Stomach smooth muscle (tissue), 2 donors: ENCODE results near the gene RBM17.

Source experiments
- H3K27ac ChIP-seq: one replicate; pipeline ENCODE4 v1.7.0; 2013; ENCODE audit warnings: mild to moderate bottlenecking, low read length, inconsistent platforms
- H3K27me3 ChIP-seq, 2 donors: one replicate each; pipeline ENCODE4 v1.7.0; 2013; ENCODE audit warnings: low read length in 2 of 2; ENCODE audit not compliant: insufficient read depth in 2 of 2, control insufficient read depth in 1 of 2
- H3K36me3 ChIP-seq, 2 donors: one replicate each; pipeline ENCODE4 v1.7.0; 2013; ENCODE audit warnings: low read length in 2 of 2; ENCODE audit not compliant: control insufficient read depth in 2 of 2, insufficient read depth in 2 of 2
- H3K4me1 ChIP-seq: one replicate; pipeline ENCODE4 v1.7.0; 2013; ENCODE audit warnings: low read length; ENCODE audit not compliant: control insufficient read depth, insufficient read depth
- H3K4me3 ChIP-seq, 2 donors: one replicate each; pipeline ENCODE4 v1.7.0; 2013; ENCODE audit warnings: low read length in 2 of 2
- H3K9ac ChIP-seq, 2 donors: one replicate each; pipeline ENCODE4 v1.7.0; 2013; ENCODE audit warnings: low read length in 2 of 2, mild to moderate bottlenecking in 1 of 2
- H3K9me3 ChIP-seq, 2 donors: one replicate each; pipeline ENCODE4 v1.7.0; 2013; ENCODE audit warnings: low read length in 2 of 2; ENCODE audit not compliant: control insufficient read depth in 2 of 2
- donor health status: healthy.
- donor health status: Pancreatic carcinoma.

RBM17 gene

GRCh38 chr10:6128087-6128486 lies 39.3 kb downstream of the RBM17 start:
- Histone ChIP-seq H3K36me3 (no peaks in the 10 kb centered on the region), H3K27me3 (peaks cover 5% of the 10 kb centered on the region in 2 donors), H3K4me1 (peaks cover 10% of the 10 kb centered on the region), H3K9me3 (no peaks in the 10 kb centered on the region), H3K27ac (no peak overlapping the region), H3K4me3 (no peak overlapping the region), H3K9ac (no peak overlapping the region)

GRCh38 chr10:6128591-6129251 lies 39.9 kb downstream of the RBM17 start:
- H3K36me3 ChIP-seq, result no peaks in the 10 kb centered on the region
- H3K4me1 ChIP-seq, result peaks cover 10% of the 10 kb centered on the region
- H3K9me3 ChIP-seq, result no peaks in the 10 kb centered on the region
- no peak overlapping the region for H3K4me3 ChIP-seq
- H3K27ac ChIP-seq, result no peak overlapping the region
- H3K27me3 ChIP-seq, result peaks cover 5% of the 10 kb centered on the region in 2 donors
- peak overlapping the region in 1 of 2 donors; percentile 29 for H3K9ac ChIP-seq

GRCh38 chr10:6130848-6131470 lies 42.1 kb downstream of the RBM17 start:
- H3K9ac ChIP-seq, result no peak overlapping the region
- H3K27me3 ChIP-seq, result peaks cover 5 to 9% of the 10 kb centered on the region in 2 donors
- no peak overlapping the region for H3K27ac ChIP-seq
- no peak overlapping the region for H3K4me3 ChIP-seq
- H3K36me3 ChIP-seq, result no peaks in the 10 kb centered on the region
- peaks cover 3% of the 10 kb centered on the region for H3K4me1 ChIP-seq
- no peaks in the 10 kb centered on the region for H3K9me3 ChIP-seq

DNA sequence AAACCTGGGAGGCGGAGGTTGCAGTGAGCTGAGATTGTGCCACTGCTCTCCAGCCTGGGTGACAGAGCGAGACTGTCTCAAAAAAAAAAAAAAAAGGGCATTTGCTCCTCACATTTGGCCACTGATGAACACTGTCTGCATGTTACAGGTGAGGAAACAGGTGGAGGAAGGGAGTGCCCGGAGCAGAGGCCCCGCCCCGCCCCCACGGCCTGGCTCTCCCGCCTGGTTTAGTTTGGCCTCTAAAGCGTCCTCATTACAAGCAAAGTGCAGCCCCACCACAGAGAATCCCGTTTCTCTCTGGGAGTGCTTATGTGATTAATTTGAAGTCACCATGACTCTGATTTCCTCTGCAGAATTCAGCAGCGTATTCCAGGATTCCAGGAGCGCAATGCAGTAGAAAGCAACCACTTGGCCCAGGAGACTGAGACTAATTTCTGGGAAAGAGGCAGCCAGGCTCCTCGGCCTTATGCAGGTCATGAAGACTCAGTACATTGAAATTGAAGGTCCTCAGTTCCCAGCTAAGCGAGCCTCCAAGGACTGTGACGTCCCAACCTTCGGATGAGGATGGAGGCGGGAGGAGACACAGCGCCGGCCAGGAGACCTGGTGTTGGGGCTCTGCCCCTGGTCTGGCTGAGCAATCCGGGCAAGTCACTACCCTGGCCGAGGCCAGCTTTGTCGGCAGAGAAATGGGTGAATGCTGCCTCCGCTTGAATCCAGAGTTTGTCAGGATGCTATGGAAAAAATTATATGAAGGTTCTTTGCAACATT lies 44.7 kb downstream of the RBM17 start:
- peaks cover 9 to 18% of the 10 kb centered on the region in 2 donors for H3K27me3 ChIP-seq
- H3K4me3 ChIP-seq, result no peak overlapping the region

GRCh38 chr10:6134099-6134823 lies 45.4 kb downstream of the RBM17 start:
- H3K9ac ChIP-seq, result no peak overlapping the region
- no peaks in the 10 kb centered on the region for H3K9me3 ChIP-seq
- no peaks in the 10 kb centered on the region for H3K36me3 ChIP-seq
- H3K27me3 ChIP-seq, result peaks cover 12 to 18% of the 10 kb centered on the region in 2 donors
- no peak overlapping the region for H3K27ac ChIP-seq
- no peak overlapping the region for H3K4me3 ChIP-seq
- H3K4me1 ChIP-seq, result no peaks in the 10 kb centered on the region

More for the DNA sequence above, 44.7 kb downstream of the RBM17 start:
- Histone ChIP-seq H3K9ac (no peak overlapping the region), H3K9me3 (no peaks in the 10 kb centered on the region), H3K4me1 (peaks cover 3% of the 10 kb centered on the region), H3K36me3 (no peaks in the 10 kb centered on the region), H3K27ac (no peak overlapping the region)

GRCh38 chr10:6135039-6135438 lies 46.2 kb downstream of the RBM17 start:
- Histone ChIP-seq H3K4me1 (no peaks in the 10 kb centered on the region), H3K4me3 (no peak overlapping the region), H3K27me3 (peaks cover 15 to 18% of the 10 kb centered on the region in 2 donors), H3K27ac (no peak overlapping the region), H3K9ac (no peak overlapping the region), H3K36me3 (no peaks in the 10 kb centered on the region), H3K9me3 (no peaks in the 10 kb centered on the region)

- Histone ChIP-seq H3K9ac (no peak overlapping the region), H3K36me3 (no peaks in the 10 kb centered on the region), H3K9me3 (no peaks in the 10 kb centered on the region), H3K4me3 (no peak overlapping the region), H3K27ac (no peak overlapping the region), H3K27me3 (peaks cover 15 to 21% of the 10 kb centered on the region in 2 donors), H3K4me1 (no peaks in the 10 kb centered on the region)
Measured at GRCh38 chr10:6135589-6136168, 46.8 kb downstream of the RBM17 start.

- H3K9me3 ChIP-seq, result no peaks in the 10 kb centered on the region
- no peaks in the 10 kb centered on the region for H3K4me1 ChIP-seq
- no peak overlapping the region for H3K9ac ChIP-seq
- H3K27me3 ChIP-seq, result peaks cover 10 to 15% of the 10 kb centered on the region in 2 donors
- no peak overlapping the region for H3K4me3 ChIP-seq
- H3K27ac ChIP-seq, result no peak overlapping the region
- no peaks in the 10 kb centered on the region for H3K36me3 ChIP-seq
Measured at GRCh38 chr10:6136215-6137201, 47.7 kb downstream of the RBM17 start.

GRCh38 chr10:6138456-6138855 lies 49.6 kb downstream of the RBM17 start:
- no peak overlapping the region for H3K27ac ChIP-seq
- H3K4me1 ChIP-seq, result no peaks in the 10 kb centered on the region
- H3K36me3 ChIP-seq, result no peaks in the 10 kb centered on the region
- H3K4me3 ChIP-seq, result no peak overlapping the region
- no peak overlapping the region for H3K9ac ChIP-seq
- H3K9me3 ChIP-seq, result no peaks in the 10 kb centered on the region
- peaks cover 10 to 15% of the 10 kb centered on the region in 2 donors for H3K27me3 ChIP-seq
